ENCODE measurements around the gene EFTUD2. TPM values are rescaled to one million over a fixed set of nuclear protein-coding genes. Genes with fewer than 3 reads are reported as not detected.

Gene EFTUD2
- total and polyA plus RNA-seq, 2 donors from 2014 or later: 37.9 to 98.4 TPM

GRCh38 chr17:44898768-44899073 lies 524 bp downstream of the EFTUD2 start:
- no peaks in the 10 kb centered on the region for H3K27me3 ChIP-seq (ENCODE audit: control insufficient read depth, insufficient read depth, low read length)
- H3K4me1 ChIP-seq (ENCODE audit: control insufficient read depth in 2 of 3, insufficient read depth in 2 of 3, low read depth in 1 of 3, low read length in 3 of 3): peaks cover 0 to 12% (median 6%) of the 10 kb centered on the region in 3 donors
- TF ChIP-seq, protein P1, sequence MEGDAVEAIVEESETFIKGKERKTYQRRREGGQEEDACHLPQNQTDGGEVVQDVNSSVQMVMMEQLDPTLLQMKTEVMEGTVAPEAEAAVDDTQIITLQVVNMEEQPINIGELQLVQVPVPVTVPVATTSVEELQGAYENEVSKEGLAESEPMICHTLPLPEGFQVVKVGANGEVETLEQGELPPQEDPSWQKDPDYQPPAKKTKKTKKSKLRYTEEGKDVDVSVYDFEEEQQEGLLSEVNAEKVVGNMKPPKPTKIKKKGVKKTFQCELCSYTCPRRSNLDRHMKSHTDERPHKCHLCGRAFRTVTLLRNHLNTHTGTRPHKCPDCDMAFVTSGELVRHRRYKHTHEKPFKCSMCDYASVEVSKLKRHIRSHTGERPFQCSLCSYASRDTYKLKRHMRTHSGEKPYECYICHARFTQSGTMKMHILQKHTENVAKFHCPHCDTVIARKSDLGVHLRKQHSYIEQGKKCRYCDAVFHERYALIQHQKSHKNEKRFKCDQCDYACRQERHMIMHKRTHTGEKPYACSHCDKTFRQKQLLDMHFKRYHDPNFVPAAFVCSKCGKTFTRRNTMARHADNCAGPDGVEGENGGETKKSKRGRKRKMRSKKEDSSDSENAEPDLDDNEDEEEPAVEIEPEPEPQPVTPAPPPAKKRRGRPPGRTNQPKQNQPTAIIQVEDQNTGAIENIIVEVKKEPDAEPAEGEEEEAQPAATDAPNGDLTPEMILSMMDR (IDR thresholded peaks at IDR 0.05; ENCODE audit: borderline replicate concordance, extremely low read depth, insufficient read depth): no peak
- peak overlapping the region in 1 of 2 donors; percentile 96 for H3K27ac ChIP-seq (ENCODE audit: low read depth in 2 of 2, low read length in 2 of 2)
- DNase-seq: peak in 1 of 5 donors; percentile 51
- intact Hi-C loops (cut with DNase I): no loop called here
- peak overlapping the region; percentile 88 to 99 (median 89) for H3K4me3 ChIP-seq (ENCODE audit: low read length in 3 of 3)
- peak overlapping the region; percentile 82 to 99 (median 84) for H3K9ac ChIP-seq (ENCODE audit: low read length in 3 of 3)
- H3K9me3 ChIP-seq (ENCODE audit: control insufficient read depth in 2 of 3, insufficient read depth in 1 of 3, low read length in 3 of 3): no peaks in the 10 kb centered on the region
- peaks cover 0 to 2% (median 0%) of the 10 kb centered on the region in 3 donors for H3K36me3 ChIP-seq (ENCODE audit: control insufficient read depth in 2 of 3, insufficient read depth in 3 of 3, low read length in 3 of 3)
- FAIRE-seq: no peak

DNA sequence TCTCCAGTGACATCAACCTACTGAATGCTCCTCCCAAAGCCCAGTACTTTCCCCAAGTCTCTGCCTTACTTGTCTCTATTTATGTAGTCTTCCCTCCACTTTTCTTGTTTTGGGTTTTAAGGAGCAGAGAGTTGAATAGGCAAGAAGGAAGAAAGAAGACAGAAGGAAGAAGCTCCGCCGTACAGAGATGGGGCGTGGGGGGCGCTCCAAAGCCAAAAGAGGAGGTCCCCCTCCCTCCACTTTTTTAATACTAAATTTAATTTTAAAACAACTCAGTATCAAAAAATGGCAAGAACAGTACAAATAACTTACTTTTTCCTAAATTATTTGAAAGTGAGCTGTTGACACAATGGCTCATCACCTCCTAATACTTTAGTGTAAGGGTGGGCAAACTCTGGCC lies 4.6 kb downstream of the EFTUD2 start:
- Histone ChIP-seq H3K4me3 (ENCODE audit: low read length in 3 of 3) (no peak overlapping the region), H3K9me3 (ENCODE audit: control insufficient read depth in 2 of 3, insufficient read depth in 1 of 3, low read length in 3 of 3) (no peaks in the 10 kb centered on the region), H3K27ac (ENCODE audit: low read depth in 2 of 2, low read length in 2 of 2) (no peak overlapping the region), H3K9ac (ENCODE audit: low read length in 3 of 3) (no peak overlapping the region), H3K4me1 (ENCODE audit: control insufficient read depth in 2 of 3, insufficient read depth in 2 of 3, low read depth in 1 of 3, low read length in 3 of 3) (peaks cover 0 to 4% (median 0%) of the 10 kb centered on the region in 3 donors), H3K36me3 (ENCODE audit: control insufficient read depth in 2 of 3, insufficient read depth in 3 of 3, low read length in 3 of 3) (peaks cover 0 to 12% (median 3%) of the 10 kb centered on the region in 3 donors), H3K27me3 (ENCODE audit: control insufficient read depth, insufficient read depth, low read length) (no peaks in the 10 kb centered on the region)
- no peak for DNase-seq
- no peak for FAIRE-seq
- TF ChIP-seq, protein P1 (IDR thresholded peaks at IDR 0.05; ENCODE audit: borderline replicate concordance, extremely low read depth, insufficient read depth): no peak
- intact Hi-C loops (cut with DNase I): no loop called here

DNA sequence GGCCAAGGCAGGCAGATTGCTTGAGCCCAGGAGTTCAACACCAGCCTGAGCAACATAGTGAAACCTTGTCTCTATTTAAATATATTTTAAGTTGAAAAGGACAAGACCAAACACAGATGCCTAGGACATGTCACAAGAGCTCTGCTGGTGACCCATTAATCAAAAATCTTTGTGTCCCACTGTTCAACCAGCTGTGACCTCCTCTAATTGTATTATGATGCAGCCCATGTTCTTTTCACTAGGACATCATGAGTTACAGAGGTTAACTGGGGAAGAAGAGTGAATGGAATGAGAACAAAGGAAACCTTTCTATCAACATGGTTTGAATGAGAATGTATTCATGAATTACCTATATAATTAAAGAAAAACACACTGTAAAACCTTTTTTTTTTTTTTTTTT lies 7.0 kb downstream of the EFTUD2 start:
- H3K27me3 ChIP-seq (ENCODE audit: control insufficient read depth, insufficient read depth, low read length): no peaks in the 10 kb centered on the region
- H3K36me3 ChIP-seq (ENCODE audit: control insufficient read depth in 2 of 3, insufficient read depth in 3 of 3, low read length in 3 of 3): peaks cover 0 to 12% (median 3%) of the 10 kb centered on the region in 3 donors
- TF ChIP-seq, protein P1 (IDR thresholded peaks at IDR 0.05; ENCODE audit: borderline replicate concordance, extremely low read depth, insufficient read depth): no peak
- H3K9ac ChIP-seq (ENCODE audit: low read length in 3 of 3): no peak overlapping the region
- peaks cover 0 to 4% (median 0%) of the 10 kb centered on the region in 3 donors for H3K4me1 ChIP-seq (ENCODE audit: control insufficient read depth in 2 of 3, insufficient read depth in 2 of 3, low read depth in 1 of 3, low read length in 3 of 3)
- DNase-seq (no peak), FAIRE-seq (no peak)
- H3K27ac ChIP-seq (ENCODE audit: low read depth in 2 of 2, low read length in 2 of 2): no peak overlapping the region
- no peaks in the 10 kb centered on the region for H3K9me3 ChIP-seq (ENCODE audit: control insufficient read depth in 2 of 3, insufficient read depth in 1 of 3, low read length in 3 of 3)
- no peak overlapping the region for H3K4me3 ChIP-seq (ENCODE audit: low read length in 3 of 3)
- intact Hi-C loops (cut with DNase I): no loop called here

GRCh38 chr17:44889003-44889402 lies 10.2 kb downstream of the EFTUD2 start:
- no peak overlapping the region for H3K9ac ChIP-seq (ENCODE audit: low read length in 3 of 3)
- no peaks in the 10 kb centered on the region for H3K9me3 ChIP-seq (ENCODE audit: control insufficient read depth in 2 of 3, insufficient read depth in 1 of 3, low read length in 3 of 3)
- peaks cover 5 to 28% (median 16%) of the 10 kb centered on the region in 3 donors for H3K36me3 ChIP-seq (ENCODE audit: control insufficient read depth in 2 of 3, insufficient read depth in 3 of 3, low read length in 3 of 3)
- no peak overlapping the region for H3K4me3 ChIP-seq (ENCODE audit: low read length in 3 of 3)
- TF ChIP-seq, protein P1 (IDR thresholded peaks at IDR 0.05; ENCODE audit: borderline replicate concordance, extremely low read depth, insufficient read depth): no peak
- no peak for FAIRE-seq
- no peak overlapping the region for H3K27ac ChIP-seq (ENCODE audit: low read depth in 2 of 2, low read length in 2 of 2)
- intact Hi-C loops (cut with DNase I): no loop called here
- H3K27me3 ChIP-seq (ENCODE audit: control insufficient read depth, insufficient read depth, low read length): no peaks in the 10 kb centered on the region
- H3K4me1 ChIP-seq (ENCODE audit: control insufficient read depth in 2 of 3, insufficient read depth in 2 of 3, low read depth in 1 of 3, low read length in 3 of 3): peaks cover 0 to 4% (median 0%) of the 10 kb centered on the region in 3 donors
- DNase-seq: no peak

Data from kidney (tissue), 14 donors.